Measurements from ENCODE around the gene PARP16. TPM values are rescaled to one million over a fixed set of nuclear protein-coding genes. Genes with fewer than 3 reads are reported as not detected.

The PARP16 gene
- total RNA-seq, 1 donor from 2014 or later, result 2.0 TPM

Other genes with a start within 250 kb of the PARP16 start
- gene SLC51B, start 241.5 kb downstream of the PARP16 start, total RNA-seq, result not detected in 2 replicates
- gene RASL12, start 218.9 kb downstream of the PARP16 start, total RNA-seq, result not detected in 2 replicates
- gene KBTBD13, start 210.1 kb downstream of the PARP16 start, total RNA-seq, result not detected in 2 replicates
- gene UBAP1L, start 171.7 kb downstream of the PARP16 start, total RNA-seq, result 1.6 and 2.7 TPM in 2 replicates
- gene PDCD7, start 153.1 kb downstream of the PARP16 start, total RNA-seq, result 18.7 and 25.0 TPM in 2 replicates
- 45.3 and 69.3 TPM in 2 replicates for gene CLPX, start 101.5 kb downstream of the PARP16 start, total RNA-seq
- gene CILP, start 75.4 kb downstream of the PARP16 start, total RNA-seq, result not detected in 2 replicates
- not detected in 2 replicates for gene RNU5A-1, start 9.2 kb upstream of the PARP16 start, total RNA-seq
- not detected in 2 replicates for gene RNU5B-1, start 17.8 kb upstream of the PARP16 start, total RNA-seq
- gene IGDCC3, start 91.1 kb upstream of the PARP16 start, total RNA-seq, result not detected in 2 replicates
- gene IGDCC4, start 136.1 kb upstream of the PARP16 start, total RNA-seq, result 0.09 and 0.17 TPM in 2 replicates
- gene DPP8, start 230.8 kb upstream of the PARP16 start, total RNA-seq, result 63.5 and 63.9 TPM in 2 replicates
- 93.1 and 105 TPM in 2 replicates for gene HACD3, start 243.6 kb upstream of the PARP16 start, total RNA-seq

Data from dermis blood vessel endothelial cell (primary cell).